Fibroblast of skin of left quadriceps (primary cell): ENCODE results near the gene CTTN.

Source experiments
- DNase-seq, 2 experiments: peaks; one replicate each; pipeline ENCODE4 v3.0.0-alpha.2; 2013; ENCODE audit warnings: low read depth in 2 of 2

The CTTN gene

DNA sequence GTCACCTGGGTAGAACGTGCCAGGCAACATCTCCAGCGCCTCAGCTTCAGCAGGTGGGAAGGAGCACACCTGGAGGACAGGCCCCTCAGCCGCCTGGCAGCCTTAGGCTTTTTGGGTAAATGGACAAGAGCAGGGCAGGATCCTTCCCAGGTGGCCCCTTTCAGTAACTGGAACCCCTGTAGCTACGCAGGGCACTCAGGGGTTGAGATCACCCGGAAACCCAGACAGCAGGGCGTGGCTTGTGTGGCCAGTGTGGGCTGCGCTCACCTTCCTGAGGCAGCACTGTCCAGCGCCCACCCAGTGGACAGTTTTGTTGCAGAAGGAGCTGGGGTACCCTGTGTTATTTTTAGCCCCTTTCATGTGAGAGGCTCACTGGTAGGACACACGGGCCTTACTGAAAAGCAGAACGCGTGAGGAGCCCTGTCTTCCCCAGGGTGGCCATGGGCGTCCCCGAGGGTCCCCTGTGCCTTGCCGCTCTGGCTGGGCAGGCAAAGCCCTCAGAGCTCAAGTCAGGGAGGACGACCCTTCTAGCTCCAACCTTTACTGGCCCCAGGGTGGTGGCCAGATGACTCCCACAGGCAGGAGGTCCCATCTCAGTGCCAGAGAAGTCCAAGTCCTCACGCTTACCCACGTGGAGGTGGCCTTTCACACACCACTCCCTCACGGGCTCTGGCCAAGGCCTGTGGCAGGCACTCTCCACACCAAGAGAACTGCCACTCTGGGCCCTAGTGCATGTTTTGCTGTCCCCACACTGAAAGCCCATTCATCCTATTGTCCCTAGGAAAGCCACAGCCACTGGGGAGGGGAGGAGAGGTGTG is 75.8 kb downstream of the CTTN start:
- DNase-seq = no peak

DNA sequence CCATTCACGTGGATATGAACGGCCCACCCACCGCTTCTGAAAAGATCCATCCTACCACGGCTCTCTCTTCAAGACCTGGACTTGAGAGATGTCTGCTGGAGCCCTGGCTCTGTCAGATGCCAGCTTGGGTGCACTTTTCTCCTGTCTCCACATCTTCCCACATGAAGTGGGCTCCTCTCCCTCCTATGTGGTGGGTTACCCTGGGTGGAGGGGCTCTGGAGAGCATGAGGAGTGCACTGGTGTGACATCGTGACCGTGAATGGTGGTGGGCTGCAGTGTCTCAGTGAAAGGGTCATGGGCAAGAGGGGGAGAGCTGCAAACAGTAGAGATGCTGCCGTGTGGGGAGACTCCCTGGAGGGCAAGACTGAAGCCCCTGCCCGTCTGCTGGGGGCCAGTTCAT is 76.4 kb downstream of the CTTN start:
- DNase-seq = no peak

DNA sequence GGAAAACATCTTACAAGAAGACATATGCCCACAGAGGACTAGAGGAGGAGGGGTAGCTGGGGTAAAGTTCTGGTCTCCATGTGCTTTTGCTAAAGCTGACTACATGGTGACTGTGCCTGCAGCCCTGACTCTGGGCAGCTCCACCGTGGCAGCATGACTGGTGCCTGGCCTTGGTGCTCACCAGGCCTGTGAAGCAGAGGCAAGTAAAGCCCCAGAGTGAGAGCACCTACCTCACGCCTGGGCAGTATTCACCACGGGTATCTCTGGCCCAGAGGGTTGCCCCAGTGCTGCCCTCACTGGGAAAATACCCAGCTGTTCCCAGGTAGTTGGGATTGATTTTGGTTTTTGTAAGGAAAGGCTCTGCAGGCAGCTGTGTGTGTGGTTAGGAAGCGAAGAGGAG is 78.3 kb downstream of the CTTN start:
- no peak for DNase-seq

DNA sequence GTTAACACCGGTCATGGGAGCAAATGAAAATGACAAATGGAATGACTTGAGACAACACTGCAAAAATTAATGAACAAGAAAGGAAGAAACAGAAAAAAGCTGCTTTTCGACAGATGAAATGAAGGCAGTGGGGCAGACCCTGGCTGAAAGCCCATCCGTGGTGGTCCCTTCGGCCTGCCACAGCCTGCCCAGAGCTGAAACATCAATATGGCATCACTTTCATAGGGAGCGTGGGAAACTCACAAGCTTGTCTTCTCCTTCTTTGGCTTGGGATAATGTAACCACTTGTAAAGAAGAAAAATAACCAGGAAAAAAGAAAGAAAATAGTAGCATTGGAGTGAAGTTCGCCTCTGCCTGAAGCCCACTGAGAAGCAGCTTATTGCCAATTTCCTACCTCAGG is 78.8 kb downstream of the CTTN start:
- no peak for DNase-seq

DNA sequence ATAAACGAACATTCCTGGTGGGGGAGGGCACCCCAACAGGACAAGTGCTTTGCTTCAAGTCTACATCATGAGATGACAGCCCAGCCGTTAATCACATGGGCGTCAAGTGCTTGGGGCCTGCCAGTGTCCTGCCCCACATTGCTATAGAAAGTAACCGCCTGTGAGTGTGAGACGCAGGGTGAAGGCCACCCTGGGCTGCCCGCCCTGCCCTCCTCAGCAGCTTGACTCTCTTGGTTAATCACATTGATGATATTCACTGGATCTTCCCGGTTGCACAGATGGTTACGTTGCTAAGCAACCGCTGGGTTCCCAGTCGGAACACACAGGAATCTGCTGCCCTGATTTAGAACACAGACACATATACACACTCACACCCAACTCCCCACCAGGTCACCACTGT is 79.3 kb downstream of the CTTN start:
- DNase-seq = no peak

DNA sequence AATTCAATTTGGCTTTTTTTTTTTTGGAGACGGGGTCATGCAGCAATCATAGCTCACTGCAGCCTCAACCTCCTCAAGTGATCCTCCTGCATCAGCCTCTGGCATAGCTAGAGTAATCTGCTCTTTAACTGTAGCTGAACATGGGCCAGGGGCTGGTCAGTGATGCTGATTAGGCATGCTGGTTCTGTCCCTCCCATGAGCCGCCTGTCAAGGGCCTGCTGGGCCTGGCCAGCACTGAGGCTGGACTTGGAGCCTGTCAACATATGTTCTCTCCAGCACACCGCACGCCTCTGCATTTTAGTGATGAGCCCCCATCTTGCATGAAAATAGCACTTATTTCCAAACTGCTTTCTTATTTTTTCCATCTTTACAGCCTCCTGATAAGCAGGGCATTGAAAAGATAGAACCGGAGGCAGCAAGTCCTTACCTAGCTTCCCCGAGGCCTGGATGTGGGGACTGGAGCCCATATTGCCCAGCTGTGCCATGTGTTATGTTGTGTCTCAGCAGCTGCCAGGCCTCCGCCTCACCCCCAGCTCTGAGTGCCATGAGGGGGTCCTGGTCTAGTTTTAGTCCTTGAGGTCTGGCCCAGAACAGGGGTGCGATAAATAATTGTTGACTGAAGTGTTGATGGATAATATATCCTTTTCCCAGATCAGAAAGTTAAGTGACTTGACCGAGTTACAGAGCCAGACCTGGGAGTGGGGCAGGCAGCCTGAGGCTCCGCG is 80.0 kb downstream of the CTTN start:
- no peak for DNase-seq

DNA sequence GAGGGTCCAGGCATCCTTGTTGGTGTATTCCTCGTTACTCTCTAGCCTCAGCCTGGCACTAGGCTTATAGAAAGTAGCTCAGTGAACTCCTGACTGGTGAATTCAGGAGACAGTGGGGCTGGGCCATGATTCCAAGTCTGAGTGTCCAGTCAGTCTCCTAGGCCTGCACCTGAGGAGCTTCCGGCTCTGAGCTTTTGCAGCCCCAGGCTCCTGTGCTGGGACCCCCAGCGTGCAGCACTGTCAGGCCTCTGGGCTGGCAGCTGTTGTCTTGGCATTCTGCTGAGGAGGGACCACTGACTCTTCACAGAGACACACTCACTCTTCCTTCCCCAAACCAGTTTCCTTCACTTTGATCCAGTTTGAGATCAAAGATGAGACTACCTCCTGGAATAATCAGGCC is 82.4 kb downstream of the CTTN start:
- no peak for DNase-seq

DNA sequence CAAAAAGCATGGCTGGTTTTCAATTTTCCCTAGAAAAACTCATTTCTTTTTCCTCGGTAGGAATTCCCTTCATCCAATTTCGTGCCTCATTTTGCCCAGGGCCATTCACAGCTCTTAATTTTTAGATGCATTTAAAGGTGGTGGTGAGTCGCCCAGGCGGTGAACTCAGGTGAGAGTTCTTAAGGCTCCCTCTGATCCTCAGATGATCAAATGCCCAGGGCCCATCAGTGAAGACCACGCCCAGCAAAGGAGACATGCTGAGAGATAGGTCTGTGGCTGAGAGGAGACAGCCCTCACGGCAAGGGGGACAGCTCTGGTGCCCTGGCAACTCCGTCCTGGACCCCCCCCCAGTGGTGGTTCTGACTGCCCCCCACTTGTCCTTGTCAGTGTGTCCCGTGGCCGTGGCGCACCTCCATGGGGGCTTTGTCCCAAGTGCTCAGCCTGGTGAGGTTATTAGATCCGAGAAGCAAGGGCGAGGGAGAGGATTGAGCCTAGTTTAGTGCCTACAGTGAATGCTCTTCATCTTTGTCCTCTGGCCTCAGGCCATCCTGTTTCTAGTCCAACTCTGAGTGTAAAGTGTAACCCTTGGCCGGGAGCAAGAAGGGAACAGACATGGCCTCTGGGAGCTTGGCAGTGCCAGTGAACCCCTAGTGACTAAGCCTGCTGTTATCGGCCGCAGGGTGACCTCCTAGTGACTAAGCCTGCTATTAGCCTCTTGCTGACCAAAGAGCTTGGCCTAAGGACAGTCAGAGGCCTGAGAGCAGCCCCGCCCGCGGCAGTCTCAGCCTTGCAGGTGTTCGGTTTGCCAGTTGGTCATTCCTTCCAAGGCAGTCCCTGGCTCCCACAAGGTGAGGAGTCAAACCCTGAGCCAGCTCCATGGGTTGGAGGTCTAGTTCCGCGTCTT is 83.5 kb downstream of the CTTN start:
- no peak for DNase-seq

DNA sequence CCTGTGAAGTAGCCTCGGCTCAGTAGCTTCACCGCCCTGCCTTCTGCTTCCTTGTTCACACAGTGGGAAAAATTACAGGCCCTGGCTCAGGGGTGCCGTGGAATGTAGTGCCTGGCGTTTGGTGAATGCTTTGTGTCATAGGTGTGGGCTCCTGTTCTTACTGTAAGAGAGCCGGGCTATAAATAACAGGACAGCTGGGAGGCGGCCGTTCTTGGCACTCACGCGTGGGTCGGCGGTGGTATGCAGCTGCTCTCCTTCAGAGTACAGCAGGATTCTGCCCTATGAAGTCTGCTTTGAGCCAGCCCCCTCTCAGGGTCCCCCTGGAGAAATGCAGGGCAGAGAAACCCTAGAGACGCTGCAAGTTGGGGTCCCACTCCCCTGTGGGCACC is 84.2 kb downstream of the CTTN start:
- no peak for DNase-seq

DNA sequence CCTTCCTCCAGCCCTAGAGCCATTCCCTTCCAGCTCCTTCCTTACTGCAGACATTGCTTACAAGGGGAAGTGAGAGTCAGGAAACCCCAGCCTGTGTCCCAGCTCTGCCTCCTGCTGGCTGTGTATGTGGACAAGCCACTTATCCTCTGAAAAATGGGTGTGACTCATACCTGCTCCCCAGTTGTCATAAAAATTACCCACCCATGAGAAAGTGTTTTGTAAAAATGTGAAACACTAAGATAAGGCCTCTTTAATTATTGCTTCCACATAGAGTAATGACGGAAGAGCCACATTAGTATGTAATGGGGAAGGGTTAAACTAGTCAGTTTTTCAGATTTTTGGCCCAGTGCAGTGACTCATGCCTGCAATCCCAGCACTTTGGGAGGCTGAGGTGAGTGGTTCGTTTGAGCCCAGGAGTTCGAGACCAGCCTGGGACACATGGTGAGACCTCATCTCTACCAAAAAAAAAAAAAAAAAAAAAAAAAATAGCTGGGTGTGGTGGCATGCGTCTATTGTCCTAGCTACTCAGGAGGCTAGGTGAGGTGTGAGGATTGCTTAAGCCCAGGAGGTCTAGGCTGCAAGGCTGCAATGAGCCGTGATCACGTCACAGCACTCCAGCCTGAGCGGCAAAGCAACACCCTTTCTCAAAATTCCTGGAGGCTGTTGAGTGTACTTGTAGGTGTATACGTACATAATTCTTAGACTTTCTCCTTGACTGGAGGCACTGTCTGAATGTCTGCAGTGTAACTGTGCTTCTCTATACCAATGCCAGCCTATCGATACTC is 84.9 kb downstream of the CTTN start:
- no peak for DNase-seq

DNA sequence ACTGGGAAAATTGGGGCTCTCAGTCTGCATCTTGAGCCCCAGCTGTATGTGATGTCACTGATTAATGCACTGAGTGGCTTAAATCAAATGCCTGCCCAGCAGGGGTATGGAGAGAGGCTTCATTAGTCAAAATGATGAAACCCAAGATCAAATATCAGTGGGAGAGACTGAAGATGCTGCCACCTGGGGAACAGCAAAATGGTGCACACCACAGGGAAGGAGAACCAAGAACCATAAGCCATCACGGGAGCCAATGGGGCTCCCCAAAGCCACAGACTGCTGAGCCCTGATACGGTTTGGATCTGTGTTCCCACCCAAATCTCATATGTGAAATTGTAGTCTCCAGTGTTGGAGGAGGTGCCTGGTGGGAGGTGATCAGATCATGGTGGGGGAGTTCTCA is 85.6 kb downstream of the CTTN start:
- no peak for DNase-seq

DNA sequence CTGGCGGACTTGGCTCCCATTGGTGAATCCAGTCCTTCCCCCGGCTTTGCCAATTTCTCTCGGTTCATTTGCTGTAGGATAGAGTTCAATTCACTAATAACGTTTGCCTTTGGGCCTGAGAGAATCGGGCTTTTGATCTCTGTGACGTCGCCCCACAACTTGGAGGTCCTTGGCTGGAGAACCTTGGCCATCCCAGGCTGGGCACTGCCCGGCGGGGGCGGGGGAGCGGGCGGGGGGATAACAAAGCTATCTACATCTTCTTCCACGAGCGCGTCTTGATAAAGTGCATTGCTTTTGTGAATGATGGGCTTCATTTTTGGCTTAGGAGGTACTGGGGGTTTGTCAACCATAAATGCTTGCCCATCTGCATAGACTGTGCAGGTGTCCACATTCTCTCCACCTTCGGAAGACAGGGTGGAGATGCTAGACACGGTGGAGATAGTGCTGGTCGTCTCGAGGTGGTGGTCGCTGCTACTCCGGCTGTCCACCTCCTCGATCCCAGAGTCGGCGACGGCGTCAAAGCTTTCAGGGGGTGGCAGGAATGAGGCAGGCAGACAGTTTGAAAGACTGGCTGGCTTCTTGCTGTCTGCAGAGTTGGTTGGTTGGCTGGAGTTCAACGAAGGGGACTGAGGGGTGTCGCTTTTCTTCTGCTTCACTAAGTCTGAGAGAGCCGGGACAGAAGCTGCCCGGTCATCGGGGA is 87.1 kb downstream of the CTTN start:
- DNase-seq = no peak

DNA sequence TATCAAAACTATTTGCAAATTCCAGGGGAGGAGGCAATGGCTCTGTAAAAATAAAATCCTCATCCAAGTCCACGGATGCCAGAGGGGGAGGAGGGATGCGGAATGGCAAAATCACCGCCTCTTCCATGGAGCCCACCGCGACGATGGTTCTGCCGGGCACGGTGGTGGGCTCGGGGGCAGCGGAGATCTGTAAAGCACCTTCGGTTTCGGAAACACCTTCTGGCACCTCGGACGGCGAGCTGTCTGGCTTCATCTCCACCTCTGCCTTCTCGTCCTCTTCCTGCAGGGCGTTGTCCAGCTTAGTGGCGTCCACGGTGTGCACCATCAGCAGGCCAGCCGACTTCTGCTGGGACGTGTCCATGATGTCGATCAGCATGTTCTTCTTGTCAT is 87.7 kb downstream of the CTTN start:
- no peak for DNase-seq
